ENCODE results near the gene LYSET.
"Not testable (repeated sequence)": the region's sequence is repeated elsewhere in the genome, so short reads cannot be mapped to it uniquely, and the experiment has no call there.

The LYSET gene

GRCh38 chr14:93169619-93170018, 15.5 kb upstream of the LYSET start:
- not testable (repeated sequence) for DNase-seq

GRCh38 chr14:93170141-93170540, 15.0 kb upstream of the LYSET start:
- DNase-seq = not testable (repeated sequence)

- DNase-seq = no peak
These were observed 13.7 kb upstream of the LYSET start for GRCh38 chr14:93171376-93171775.

GRCh38 chr14:93173943-93174395, 11.1 kb upstream of the LYSET start:
- DNase-seq = no peak

GRCh38 chr14:93174731-93175130, 10.4 kb upstream of the LYSET start:
- DNase-seq = not testable (repeated sequence)

- DNase-seq = no peak
These were observed 9.6 kb upstream of the LYSET start for GRCh38 chr14:93175492-93175891.

- DNase-seq = no peak
These were observed 1.4 kb upstream of the LYSET start for GRCh38 chr14:93183596-93184317.

- no peak for DNase-seq
These were observed 218 bp downstream of the LYSET start for GRCh38 chr14:93185349-93185720.

- no peak for DNase-seq
These were observed 1.3 kb downstream of the LYSET start for GRCh38 chr14:93186466-93186865.

GRCh38 chr14:93186956-93187355, 1.8 kb downstream of the LYSET start:
- no peak for DNase-seq

GRCh38 chr14:93195316-93195999, 10.3 kb downstream of the LYSET start:
- no peak for DNase-seq

- no peak for DNase-seq
These were observed 13.9 kb downstream of the LYSET start for GRCh38 chr14:93199031-93199430.

GRCh38 chr14:93200553-93200952, 15.4 kb downstream of the LYSET start:
- no peak for DNase-seq

- DNase-seq = no peak
These were observed 16.1 kb downstream of the LYSET start for GRCh38 chr14:93201155-93201704.

- DNase-seq = peak; percentile 74 to 97
These were observed 21.8 kb downstream of the LYSET start, which contains the start of the genes GON7 and UBR7 for GRCh38 chr14:93206793-93207467. GON7 (minus strand) TSS chr14:93207065; CDS start chr14:93207037, 28 bp downstream. UBR7 (plus strand) TSS chr14:93207256; CDS start chr14:93207292, 36 bp downstream.

GRCh38 chr14:93207468-93208308, 22.6 kb downstream of the LYSET start:
- DNase-seq = no peak

GRCh38 chr14:93212432-93212831, 27.3 kb downstream of the LYSET start:
- no peak for DNase-seq

GRCh38 chr14:93214598-93214997, 29.5 kb downstream of the LYSET start:
- DNase-seq = no peak

- no peak for DNase-seq
These were observed 34.1 kb downstream of the LYSET start for GRCh38 chr14:93219103-93219726.

- no peak for DNase-seq
These were observed 35.4 kb downstream of the LYSET start for GRCh38 chr14:93220509-93220908.

- no peak for DNase-seq
These were observed 38.4 kb downstream of the LYSET start for GRCh38 chr14:93223565-93223964.

GRCh38 chr14:93228550-93228949, 43.4 kb downstream of the LYSET start:
- DNase-seq = no peak
